H9 (cell line): ENCODE results near the gene TAF4. TPM values are rescaled to one million over a fixed set of nuclear protein-coding genes. Genes with fewer than 3 reads are reported as not detected.

Source experiments
- DNase-seq: peaks from one replicate; pipeline ENCODE4 v3.0.0-alpha.2; 2017
- H2AFZ ChIP-seq: one replicate; pipeline ENCODE4 v1.6.1; 2013; ENCODE audit warnings: mild to moderate bottlenecking, low read length, control low read depth, moderate library complexity
- H2AK5ac ChIP-seq: 2 replicates; pipeline ENCODE4 v1.6.1; 2013; ENCODE audit warnings: low read length, control low read depth, mixed read lengths; ENCODE audit not compliant: insufficient read length
- H2BK120ac ChIP-seq: one replicate; pipeline ENCODE4 v1.6.1; 2013; ENCODE audit warnings: low read depth, mild to moderate bottlenecking, low read length, control low read depth, inconsistent platforms; ENCODE audit not compliant: poor library complexity, severe bottlenecking
- H2BK12ac ChIP-seq: 2 replicates; pipeline ENCODE4 v1.6.1; 2013; ENCODE audit warnings: low read length, control low read depth, mixed read lengths, low read depth; ENCODE audit not compliant: insufficient read length
- H2BK15ac ChIP-seq: 2 replicates; pipeline ENCODE4 v1.6.1; 2013; ENCODE audit warnings: low read depth, low read length, control low read depth
- H2BK20ac ChIP-seq: one replicate; pipeline ENCODE4 v1.6.1; 2013; ENCODE audit warnings: low read depth, mild to moderate bottlenecking, low read length, control low read depth, inconsistent platforms; ENCODE audit not compliant: poor library complexity, severe bottlenecking
- H2BK5ac ChIP-seq: 2 replicates; pipeline ENCODE4 v1.6.1; 2013; ENCODE audit warnings: low read length, control low read depth, mixed read lengths; ENCODE audit not compliant: insufficient read length
- H3K14ac ChIP-seq: 2 replicates; pipeline ENCODE4 v1.6.1; 2013; ENCODE audit warnings: low read length, control low read depth; ENCODE audit not compliant: insufficient read depth
- H3K18ac ChIP-seq: 2 replicates; pipeline ENCODE4 v1.6.1; 2013; ENCODE audit warnings: low read depth, mild to moderate bottlenecking, mixed read lengths, low read length, control low read depth; ENCODE audit not compliant: insufficient read length
- H3K23ac ChIP-seq: 2 replicates; pipeline ENCODE4 v1.6.1; 2013; ENCODE audit warnings: low read length, control low read depth, mixed read lengths, low read depth; ENCODE audit not compliant: insufficient read length
- H3K23me2 ChIP-seq: 2 replicates; pipeline ENCODE4 v1.6.1; 2013; ENCODE audit warnings: low read depth, mild to moderate bottlenecking, mixed read lengths, low read length, control low read depth; ENCODE audit not compliant: insufficient read length, poor library complexity, severe bottlenecking
- H3K27ac ChIP-seq: 2 replicates; pipeline ENCODE4 v1.5.1; 2013; ENCODE audit warnings: low read length, control low read depth, mixed read lengths, low read depth; ENCODE audit not compliant: insufficient read length
- H3K27me3 ChIP-seq: 2 replicates; pipeline ENCODE4 v1.6.1; 2013; ENCODE audit warnings: low read length, control low read depth, inconsistent platforms; ENCODE audit not compliant: insufficient read depth
- H3K4ac ChIP-seq: 2 replicates; pipeline ENCODE4 v1.6.1; 2013; ENCODE audit warnings: low read depth, mild to moderate bottlenecking, control low read depth, inconsistent platforms, low read length, moderate library complexity
- H3K4me1 ChIP-seq: 2 replicates; pipeline ENCODE4 v1.6.1; 2013; ENCODE audit warnings: low read length, control low read depth, inconsistent platforms; ENCODE audit not compliant: insufficient read depth
- H3K4me2 ChIP-seq: 2 replicates; pipeline ENCODE4 v1.6.1; 2013; ENCODE audit warnings: low read length, control low read depth, mixed read lengths; ENCODE audit not compliant: insufficient read length, insufficient read depth
- H3K56ac ChIP-seq: 2 replicates; pipeline ENCODE4 v1.6.1; 2013; ENCODE audit warnings: low read depth, mild to moderate bottlenecking, mixed read lengths, low read length, control low read depth; ENCODE audit not compliant: insufficient read length
- H3K79me1 ChIP-seq: 2 replicates; pipeline ENCODE4 v1.6.1; 2013; ENCODE audit warnings: low read depth, mild to moderate bottlenecking, moderate library complexity, low read length, control low read depth, inconsistent platforms; ENCODE audit not compliant: insufficient read depth, poor library complexity, severe bottlenecking
- H3K79me2 ChIP-seq: 2 replicates; pipeline ENCODE4 v1.6.1; 2013; ENCODE audit warnings: low read length, control low read depth, inconsistent platforms; ENCODE audit not compliant: insufficient read depth
- H3K9ac ChIP-seq: 2 replicates; pipeline ENCODE4 v1.6.1; 2013; ENCODE audit warnings: low read length, control low read depth, mixed read lengths; ENCODE audit not compliant: insufficient read length; ENCODE audit errors: extremely low read depth
- H3K9me3 ChIP-seq: one replicate; pipeline ENCODE4 v1.6.1; 2013; ENCODE audit warnings: low read depth, low read length, inconsistent platforms; ENCODE audit not compliant: control insufficient read depth
- H3T11ph ChIP-seq: one replicate; pipeline ENCODE4 v1.6.1; 2013; ENCODE audit warnings: mild to moderate bottlenecking, low read length, control low read depth, inconsistent platforms
- H4K20me1 ChIP-seq: one replicate; pipeline ENCODE4 v1.6.1; 2013; ENCODE audit not compliant: control insufficient read depth, insufficient read length, insufficient read depth
- H4K5ac ChIP-seq: 2 replicates; pipeline ENCODE4 v1.6.1; 2013; ENCODE audit warnings: low read depth, mild to moderate bottlenecking, mixed read lengths, low read length, control low read depth; ENCODE audit not compliant: insufficient read length
- H4K8ac ChIP-seq: replicated peaks from 2 replicates; pipeline ENCODE4 v1.6.1; 2013; ENCODE audit warnings: low read length, control low read depth, mixed read lengths, low read depth; ENCODE audit not compliant: insufficient read length
- H4K91ac ChIP-seq: 2 replicates; pipeline ENCODE4 v1.6.1; 2013; ENCODE audit warnings: low read depth, mild to moderate bottlenecking, moderate library complexity, mixed read lengths, low read length, control low read depth; ENCODE audit not compliant: insufficient read length
- H3K27ac Mint-ChIP-seq, 3 experiments: 2 replicates in 2 of 3; 3 replicates in 1 of 3; pipeline ENCODE4 v1.8.0; 2020 to 2021; ENCODE audit warnings: mixed read lengths in 3 of 3, mild to moderate bottlenecking in 1 of 3, moderate library complexity in 1 of 3
- H3K27me3 Mint-ChIP-seq: 2 replicates; pipeline ENCODE4 v1.8.0; 2021; ENCODE audit warnings: low read depth, mild to moderate bottlenecking, moderate library complexity, mixed read lengths
- H3K36me3 Mint-ChIP-seq, 3 experiments: 2 replicates in 2 of 3; 3 replicates in 1 of 3; pipeline ENCODE4 v1.8.0; 2020 to 2021; ENCODE audit warnings: low read depth in 3 of 3, mixed read lengths in 3 of 3; ENCODE audit not compliant: insufficient read depth in 1 of 3
- H3K4me1 Mint-ChIP-seq, 2 experiments: 2 replicates each; pipeline ENCODE4 v1.8.0; 2020; ENCODE audit warnings: mixed read lengths in 2 of 2
- H3K4me3 Mint-ChIP-seq, 2 experiments: 2 replicates in 1 of 2; 3 replicates in 1 of 2; pipeline ENCODE4 v1.8.0; 2020 to 2021; ENCODE audit warnings: mild to moderate bottlenecking in 2 of 2, mixed read lengths in 2 of 2, moderate library complexity in 1 of 2
- H3K9me3 Mint-ChIP-seq, 2 experiments: 2 replicates in 1 of 2; 3 replicates in 1 of 2; pipeline ENCODE4 v1.8.0; 2020; ENCODE audit warnings: mild to moderate bottlenecking in 2 of 2, mixed read lengths in 2 of 2, moderate library complexity in 1 of 2
- CTCF ChIP-seq: fragments of 200-600 bp; sonication (generic); conservative IDR thresholded peaks from 3 replicates; pipeline ENCODE4 v1.8.0; 2021; ENCODE audit warnings: antibody characterized with exemption, mild to moderate bottlenecking
- WGBS: extraction: QIAGEN DNeasy Blood & Tissue Kit; methylation state at CpG from one replicate; pipeline ENCODE4 v1.1.7; 2013; ENCODE audit warnings: missing lambda C conversion rate, low lambda C conversion rate, mixed read lengths; ENCODE audit not compliant: insufficient read length; ENCODE audit errors: extremely low coverage; 5-methylcytosine and 5-hydroxymethylcytosine counted together
- total RNA-seq: library from RNA; stranded (reverse); gene quantifications from 2 replicates; pipeline ENCODE4 v1.2.1, GENCODE V29; 2021

TAF4 gene
- total RNA-seq, 1 experiment from 2014 or later: 30.8 TPM

- Histone ChIP-seq H4K20me1 (no peaks in the 10 kb centered on the region), H2BK20ac (no peak overlapping the region), H2BK15ac (no peak overlapping the region), H2AFZ (no peak overlapping the region), H2BK120ac (no peak overlapping the region), H3K4me2 (no peak overlapping the region), H3K56ac (no peak overlapping the region), H3K9ac (no peak overlapping the region), H3K4me1 (no peaks in the 10 kb centered on the region), H3K23ac (no peak overlapping the region), H3K27ac (no peak overlapping the region), H2AK5ac (no peak overlapping the region), H3T11ph (no peak overlapping the region), H4K91ac (no peak overlapping the region), H3K4ac (no peak overlapping the region), H3K79me2 (no peaks in the 10 kb centered on the region), H2BK12ac (no peak overlapping the region), H4K8ac (no peak overlapping the region), H3K14ac (no peak overlapping the region), H3K23me2 (no peaks in the 10 kb centered on the region), H3K27me3 (no peaks in the 10 kb centered on the region; the same call in 1 of the 2 replicates), H3K9me3 (no peaks in the 10 kb centered on the region), H3K18ac (no peak overlapping the region), H3K79me1 (no peaks in the 10 kb centered on the region), H4K5ac (no peak overlapping the region), H2BK5ac (no peak overlapping the region)
- Mint-ChIP-seq H3K9me3 (no peaks in the 10 kb centered on the region), H3K27me3 (no peaks in the 10 kb centered on the region), H3K27ac (no peak overlapping the region; a peak in 1 of 7 replicates), H3K4me3 (no peak overlapping the region), H3K36me3 (peaks cover 59 to 92% (median 77%) of the 10 kb centered on the region in 3 experiments), H3K4me1 (no peaks in the 10 kb centered on the region)
- no CpG with 5 or more reads among the region's 18 CpGs for WGBS
- TF ChIP-seq CTCF: no peak
- no peak for DNase-seq
Observed at GRCh38 chr20:62001178-62001715, 64.4 kb downstream of the TAF4 start.
